ENCODE data around the gene MBP. TPM values are rescaled to one million over a fixed set of nuclear protein-coding genes. Genes with fewer than 3 reads are reported as not detected.

Gene MBP
- total RNA-seq, 1 experiment from 2014 or later, result not detected

GRCh38 chr18:77008576-77009315 is 123.8 kb downstream of the MBP start:
- H3K27ac ChIP-seq (ENCODE audit: low read depth, low read length, poor library complexity, severe bottlenecking), result no peak overlapping the region
- H3K4me3 ChIP-seq (ENCODE audit: low read depth, low read length, poor library complexity, severe bottlenecking), result no peak overlapping the region
- TF ChIP-seq EZH2 (IDR thresholded peaks at IDR 0.05; ENCODE audit: borderline replicate concordance, low read depth, low read length, poor library complexity, severe bottlenecking) (no peak), CTCF (conservative IDR thresholded peaks at IDR 0.05; ENCODE audit: low read depth, low read length) (no peak)
- H3K9me3 ChIP-seq (ENCODE audit: low read depth, low read length, poor library complexity, severe bottlenecking), result no peaks in the 10 kb centered on the region
- H3K4me1 ChIP-seq (ENCODE audit: insufficient read depth, low read length, poor library complexity, severe bottlenecking), result no peaks in the 10 kb centered on the region
- H3K27me3 ChIP-seq (replicated peaks; ENCODE audit: insufficient read depth, low read depth, low read length, poor library complexity), result peaks cover 43% of the 10 kb centered on the region
- no peaks in the 10 kb centered on the region for H3K36me3 ChIP-seq (ENCODE audit: insufficient read depth, low read length, poor library complexity, severe bottlenecking)
- intact Hi-C loops (cut with micrococcal nuclease; ENCODE audit: unreplicated experiment), result no loop called here
- no peak for DNase-seq (ENCODE audit: low spot score)
- CTCF ChIA-PET, result no interaction called here
- no TSS peak for BruUV-seq (replicated peaks)
- POLR2A ChIA-PET (ENCODE audit: low non-redundant PET), result no interaction called here

GRCh38 chr18:77008006-77008405 is 124.6 kb downstream of the MBP start:
- DNase-seq (ENCODE audit: low spot score), result no peak
- Histone ChIP-seq H3K36me3 (ENCODE audit: insufficient read depth, low read length, poor library complexity, severe bottlenecking) (no peaks in the 10 kb centered on the region), H3K27me3 (replicated peaks; ENCODE audit: insufficient read depth, low read depth, low read length, poor library complexity) (peaks cover 50% of the 10 kb centered on the region), H3K9me3 (ENCODE audit: low read depth, low read length, poor library complexity, severe bottlenecking) (no peaks in the 10 kb centered on the region), H3K4me3 (ENCODE audit: low read depth, low read length, poor library complexity, severe bottlenecking) (no peak overlapping the region), H3K27ac (ENCODE audit: low read depth, low read length, poor library complexity, severe bottlenecking) (no peak overlapping the region), H3K4me1 (ENCODE audit: insufficient read depth, low read length, poor library complexity, severe bottlenecking) (no peaks in the 10 kb centered on the region)
- intact Hi-C loops (cut with micrococcal nuclease; ENCODE audit: unreplicated experiment), result no loop called here
- POLR2A ChIA-PET (ENCODE audit: low non-redundant PET), result no interaction called here
- TF ChIP-seq EZH2 (IDR thresholded peaks at IDR 0.05; ENCODE audit: borderline replicate concordance, low read depth, low read length, poor library complexity, severe bottlenecking), result no peak
- TF ChIP-seq CTCF (conservative IDR thresholded peaks at IDR 0.05; ENCODE audit: low read depth, low read length), result no peak
- BruUV-seq (replicated peaks), result no TSS peak
- CTCF ChIA-PET, result no interaction called here

GRCh38 chr18:77007251-77007650 is 125.3 kb downstream of the MBP start:
- POLR2A ChIA-PET (ENCODE audit: low non-redundant PET), result interaction anchor here (0.7 kb wide), 1 partner anchor 100 kb away, joined by 6 read pairs; no protein-coding TSS in a partner anchor

More at GRCh38 chr18:77007251-77007650, 125.3 kb downstream of the MBP start:
- no TSS peak for BruUV-seq (replicated peaks)
- no peaks in the 10 kb centered on the region for H3K36me3 ChIP-seq (ENCODE audit: insufficient read depth, low read length, poor library complexity, severe bottlenecking)
- intact Hi-C loops (cut with micrococcal nuclease; ENCODE audit: unreplicated experiment), result no loop called here
- no peak overlapping the region for H3K4me3 ChIP-seq (ENCODE audit: low read depth, low read length, poor library complexity, severe bottlenecking)
- H3K4me1 ChIP-seq (ENCODE audit: insufficient read depth, low read length, poor library complexity, severe bottlenecking), result no peaks in the 10 kb centered on the region
- CTCF ChIA-PET, result no interaction called here
- no peaks in the 10 kb centered on the region for H3K9me3 ChIP-seq (ENCODE audit: low read depth, low read length, poor library complexity, severe bottlenecking)
- no peak for DNase-seq (ENCODE audit: low spot score)
- peaks cover 56% of the 10 kb centered on the region for H3K27me3 ChIP-seq (replicated peaks; ENCODE audit: insufficient read depth, low read depth, low read length, poor library complexity)
- H3K27ac ChIP-seq (ENCODE audit: low read depth, low read length, poor library complexity, severe bottlenecking), result no peak overlapping the region
- TF ChIP-seq EZH2 (IDR thresholded peaks at IDR 0.05; ENCODE audit: borderline replicate concordance, low read depth, low read length, poor library complexity, severe bottlenecking) (no peak), CTCF (conservative IDR thresholded peaks at IDR 0.05; ENCODE audit: low read depth, low read length) (no peak)
